ENCODE results near the gene BRSK2.

Gene BRSK2

DNA sequence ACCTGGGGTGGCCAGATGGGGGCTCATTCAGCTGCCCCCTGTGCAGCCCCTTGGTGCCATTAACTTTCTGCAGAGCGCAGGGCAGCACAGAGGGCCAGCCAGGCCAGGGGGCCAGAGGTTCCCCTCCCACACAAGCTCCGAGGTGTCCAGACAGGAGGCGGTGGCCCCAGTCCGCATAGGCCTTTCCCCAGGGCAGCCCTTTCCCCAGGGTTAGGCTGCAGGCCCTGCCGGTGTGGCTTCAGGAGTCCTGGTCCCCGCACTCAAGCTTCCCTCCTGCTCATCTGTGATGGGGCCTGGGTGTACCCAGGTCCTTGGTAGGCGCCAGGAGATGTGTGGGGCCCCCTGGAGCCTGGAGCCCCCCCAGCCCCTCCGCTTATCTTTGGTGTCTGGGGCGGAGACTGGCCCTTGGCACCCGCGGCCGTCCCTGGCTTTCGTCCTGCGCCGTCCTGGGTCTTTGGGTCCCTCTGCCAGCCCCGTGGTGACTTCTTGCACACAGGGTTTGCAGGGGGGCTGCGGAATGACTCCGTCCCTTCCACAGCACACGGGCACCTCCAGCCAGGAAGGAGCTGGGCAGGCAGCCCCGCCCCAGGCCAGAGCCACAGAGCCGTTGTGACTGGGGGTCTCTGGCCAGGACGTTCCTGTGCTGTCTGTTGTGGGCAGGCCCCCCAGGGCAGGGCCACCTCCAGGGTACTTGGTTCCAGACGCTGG, 8.9 kb downstream of the BRSK2 start:
- H3K4me3 ChIP-seq (ENCODE audit: low read length): no peak overlapping the region
- no peak overlapping the region for H3K4ac ChIP-seq (ENCODE audit: low read depth, low read length)
- H2BK5ac ChIP-seq (ENCODE audit: low read length): no peak overlapping the region
- no peak overlapping the region for H2AK5ac ChIP-seq (ENCODE audit: low read length)
- H3K23ac ChIP-seq (ENCODE audit: low read length): no peak overlapping the region
- no peak for DNase-seq
- no peaks in the 10 kb centered on the region for H3K79me2 ChIP-seq (ENCODE audit: control insufficient read depth, insufficient read depth, low read length)
- no peak overlapping the region for H3K18ac ChIP-seq (ENCODE audit: low read length)
- WGBS (ENCODE audit: extremely low coverage, insufficient coverage, low lambda C conversion rate): no CpG with 5 or more reads among the region's 23 CpGs
- H3K9ac ChIP-seq (ENCODE audit: low read length): no peak overlapping the region
- no peak overlapping the region for H3K56ac ChIP-seq (ENCODE audit: low read length)
- no peak overlapping the region for H3K4me2 ChIP-seq (ENCODE audit: low read length)
- H3K27ac ChIP-seq (ENCODE audit: low read depth, low read length): no peak overlapping the region
- H2BK120ac ChIP-seq (ENCODE audit: low read depth, low read length): no peak overlapping the region
- H2BK15ac ChIP-seq (replicated peaks; ENCODE audit: low read depth): no peak overlapping the region
- H3K36me3 ChIP-seq (ENCODE audit: control insufficient read depth, insufficient read depth, low read length): no peaks in the 10 kb centered on the region
- H3K4me1 ChIP-seq (ENCODE audit: control insufficient read depth, low read depth, low read length): no peaks in the 10 kb centered on the region
- no peak overlapping the region for H4K8ac ChIP-seq (ENCODE audit: low read depth, low read length)
- H3K27me3 ChIP-seq (ENCODE audit: insufficient read depth, low read length, poor library complexity): no peaks in the 10 kb centered on the region
- H3K79me1 ChIP-seq (ENCODE audit: low read length): no peaks in the 10 kb centered on the region
- no peak overlapping the region for H4K5ac ChIP-seq (ENCODE audit: low read length)

DNA sequence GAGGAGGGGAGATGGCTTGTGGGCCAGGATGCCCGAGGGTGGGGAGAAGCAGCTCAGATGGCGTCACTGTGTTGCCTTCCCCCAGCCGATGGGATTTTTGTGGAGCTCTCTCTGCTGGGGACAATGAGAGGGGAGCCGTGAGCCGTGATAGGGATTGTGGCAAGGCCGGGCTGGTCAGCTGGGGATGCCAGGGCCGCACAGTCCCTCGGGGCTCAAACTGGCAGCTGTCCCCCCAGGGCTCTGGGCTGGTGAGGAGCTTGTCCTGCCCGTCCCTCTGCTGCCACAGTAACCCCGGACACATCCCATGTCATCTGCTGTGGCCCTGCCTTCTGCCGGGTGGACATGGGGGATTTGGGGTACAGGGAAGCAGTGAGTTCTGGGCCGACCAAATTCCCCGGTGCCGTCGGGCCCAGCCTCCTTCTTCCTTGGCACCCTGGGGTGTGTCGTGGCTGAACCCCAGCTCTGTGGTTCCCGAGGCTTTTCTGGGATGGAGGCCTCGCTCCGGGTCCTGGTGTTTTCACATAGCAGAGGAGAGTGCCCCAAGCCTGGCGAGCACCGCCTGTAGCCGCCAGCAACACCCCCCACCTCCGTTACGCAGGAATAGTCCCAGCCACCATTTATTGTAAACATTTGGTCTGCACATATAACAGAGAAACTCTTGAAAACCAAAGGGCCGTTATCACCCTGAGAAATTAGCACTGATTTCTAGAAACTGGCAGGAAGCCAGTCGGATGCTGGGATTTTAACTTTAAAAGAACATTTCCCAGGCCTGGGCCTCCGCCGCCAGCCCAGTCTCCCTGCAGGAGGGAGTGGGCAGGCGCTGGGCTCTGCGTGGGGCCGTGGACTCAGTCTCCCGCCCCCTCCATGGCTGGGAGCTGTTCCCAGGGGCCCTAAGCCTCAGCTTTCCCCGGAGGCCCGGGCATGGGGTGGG, 9.9 kb downstream of the BRSK2 start:
- Histone ChIP-seq H3K4me1 (ENCODE audit: control insufficient read depth, low read depth, low read length) (no peaks in the 10 kb centered on the region), H2BK120ac (ENCODE audit: low read depth, low read length) (no peak overlapping the region), H3K4me2 (ENCODE audit: low read length) (no peak overlapping the region), H3K27me3 (ENCODE audit: insufficient read depth, low read length, poor library complexity) (no peaks in the 10 kb centered on the region), H4K8ac (ENCODE audit: low read depth, low read length) (no peak overlapping the region), H3K18ac (ENCODE audit: low read length) (no peak overlapping the region), H2AK5ac (ENCODE audit: low read length) (no peak overlapping the region), H3K4ac (ENCODE audit: low read depth, low read length) (no peak overlapping the region), H3K27ac (ENCODE audit: low read depth, low read length) (no peak overlapping the region), H2BK5ac (ENCODE audit: low read length) (no peak overlapping the region), H3K4me3 (ENCODE audit: low read length) (no peak overlapping the region), H3K79me2 (ENCODE audit: control insufficient read depth, insufficient read depth, low read length) (no peaks in the 10 kb centered on the region), H3K79me1 (ENCODE audit: low read length) (no peaks in the 10 kb centered on the region), H3K56ac (ENCODE audit: low read length) (no peak overlapping the region), H4K5ac (ENCODE audit: low read length) (no peak overlapping the region), H2BK15ac (replicated peaks; ENCODE audit: low read depth) (no peak overlapping the region), H3K9ac (ENCODE audit: low read length) (no peak overlapping the region), H3K36me3 (ENCODE audit: control insufficient read depth, insufficient read depth, low read length) (no peaks in the 10 kb centered on the region), H3K23ac (ENCODE audit: low read length) (no peak overlapping the region)
- DNase-seq: no peak
- no CpG with 5 or more reads among the region's 34 CpGs for WGBS (ENCODE audit: extremely low coverage, insufficient coverage, low lambda C conversion rate)

DNA sequence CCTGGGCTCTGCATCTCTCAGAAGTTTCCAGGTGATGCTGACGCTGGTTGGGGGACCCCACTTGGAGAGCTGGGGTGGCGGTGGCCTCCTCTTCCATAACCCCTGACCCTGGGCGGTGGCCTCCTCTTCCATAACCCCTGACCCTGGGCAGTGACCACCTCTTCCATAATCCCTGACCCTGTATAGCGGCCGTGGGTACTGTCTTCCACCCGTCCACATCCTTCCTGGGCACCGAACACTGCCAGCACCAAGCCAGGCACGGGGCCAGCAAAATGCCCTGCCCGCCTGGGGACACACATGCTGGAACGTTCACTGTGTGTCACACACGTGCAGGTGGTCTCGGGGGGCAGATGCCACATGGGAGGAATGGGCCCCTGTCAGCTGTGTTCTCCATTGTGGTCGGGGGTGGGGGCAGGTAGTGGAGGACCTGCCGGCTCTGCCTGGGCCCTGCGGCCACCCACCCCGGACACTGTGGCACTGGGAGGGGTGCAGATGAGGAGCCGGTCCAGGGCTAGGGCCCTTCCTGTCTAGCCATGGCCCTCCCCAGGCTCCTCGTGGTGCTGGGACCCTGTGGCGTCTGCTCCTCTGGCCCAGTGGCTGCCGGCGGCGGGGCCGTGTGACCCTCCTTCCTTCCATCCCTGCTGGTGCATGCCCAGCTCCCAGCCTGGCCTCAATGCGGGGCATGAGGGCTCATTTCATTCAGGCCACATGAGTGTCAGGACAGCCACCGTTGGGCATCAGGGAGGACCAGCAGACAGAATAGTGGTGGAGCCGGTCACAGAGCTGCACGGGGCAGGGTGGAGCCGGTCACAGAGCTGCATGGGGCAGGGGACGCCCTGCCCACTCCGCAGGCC, 10.8 kb downstream of the BRSK2 start:
- DNase-seq: no peak
- Histone ChIP-seq H2BK15ac (replicated peaks; ENCODE audit: low read depth) (no peak overlapping the region), H2BK120ac (ENCODE audit: low read depth, low read length) (no peak overlapping the region), H3K79me2 (ENCODE audit: control insufficient read depth, insufficient read depth, low read length) (no peaks in the 10 kb centered on the region), H3K27me3 (ENCODE audit: insufficient read depth, low read length, poor library complexity) (no peaks in the 10 kb centered on the region), H3K4me2 (ENCODE audit: low read length) (no peak overlapping the region), H3K79me1 (ENCODE audit: low read length) (no peaks in the 10 kb centered on the region), H3K4me1 (ENCODE audit: control insufficient read depth, low read depth, low read length) (no peaks in the 10 kb centered on the region), H2AK5ac (ENCODE audit: low read length) (no peak overlapping the region), H3K9ac (ENCODE audit: low read length) (no peak overlapping the region), H4K5ac (ENCODE audit: low read length) (no peak overlapping the region), H3K18ac (ENCODE audit: low read length) (no peak overlapping the region), H3K27ac (ENCODE audit: low read depth, low read length) (no peak overlapping the region), H3K23ac (ENCODE audit: low read length) (no peak overlapping the region), H3K4me3 (ENCODE audit: low read length) (no peak overlapping the region), H4K8ac (ENCODE audit: low read depth, low read length) (no peak overlapping the region), H3K56ac (ENCODE audit: low read length) (no peak overlapping the region), H2BK5ac (ENCODE audit: low read length) (no peak overlapping the region), H3K4ac (ENCODE audit: low read depth, low read length) (no peak overlapping the region), H3K36me3 (ENCODE audit: control insufficient read depth, insufficient read depth, low read length) (no peaks in the 10 kb centered on the region)
- WGBS (ENCODE audit: extremely low coverage, insufficient coverage, low lambda C conversion rate): no CpG with 5 or more reads among the region's 30 CpGs

DNA sequence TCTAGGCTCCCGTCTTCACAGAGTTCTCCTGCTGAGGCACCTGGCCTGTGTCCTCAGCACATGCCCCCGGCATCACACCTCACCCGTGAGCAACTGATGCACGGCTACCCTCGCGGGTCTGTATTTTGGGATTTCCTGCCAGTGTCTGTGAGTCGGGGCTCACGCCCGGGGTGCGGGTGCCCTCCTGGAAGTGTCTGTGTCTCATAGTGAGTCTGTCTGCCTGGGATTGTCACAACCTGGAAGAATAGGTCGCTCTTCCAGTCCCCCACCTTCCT, 11.4 kb downstream of the BRSK2 start:
- Histone ChIP-seq H3K27ac (ENCODE audit: low read depth, low read length) (no peak overlapping the region), H3K79me1 (ENCODE audit: low read length) (no peaks in the 10 kb centered on the region), H2BK5ac (ENCODE audit: low read length) (no peak overlapping the region), H3K4me3 (ENCODE audit: low read length) (no peak overlapping the region), H3K4me2 (ENCODE audit: low read length) (no peak overlapping the region), H2AK5ac (ENCODE audit: low read length) (no peak overlapping the region), H2BK15ac (replicated peaks; ENCODE audit: low read depth) (no peak overlapping the region), H3K36me3 (ENCODE audit: control insufficient read depth, insufficient read depth, low read length) (no peaks in the 10 kb centered on the region), H3K23ac (ENCODE audit: low read length) (no peak overlapping the region), H3K27me3 (ENCODE audit: insufficient read depth, low read length, poor library complexity) (no peaks in the 10 kb centered on the region), H3K56ac (ENCODE audit: low read length) (no peak overlapping the region), H3K79me2 (ENCODE audit: control insufficient read depth, insufficient read depth, low read length) (no peaks in the 10 kb centered on the region), H3K4me1 (ENCODE audit: control insufficient read depth, low read depth, low read length) (no peaks in the 10 kb centered on the region), H3K9ac (ENCODE audit: low read length) (no peak overlapping the region), H3K4ac (ENCODE audit: low read depth, low read length) (no peak overlapping the region), H3K18ac (ENCODE audit: low read length) (no peak overlapping the region), H2BK120ac (ENCODE audit: low read depth, low read length) (no peak overlapping the region), H4K8ac (ENCODE audit: low read depth, low read length) (no peak overlapping the region), H4K5ac (ENCODE audit: low read length) (no peak overlapping the region)
- DNase-seq: no peak
- WGBS (ENCODE audit: extremely low coverage, insufficient coverage, low lambda C conversion rate): no CpG with 5 or more reads among the region's 11 CpGs

DNA sequence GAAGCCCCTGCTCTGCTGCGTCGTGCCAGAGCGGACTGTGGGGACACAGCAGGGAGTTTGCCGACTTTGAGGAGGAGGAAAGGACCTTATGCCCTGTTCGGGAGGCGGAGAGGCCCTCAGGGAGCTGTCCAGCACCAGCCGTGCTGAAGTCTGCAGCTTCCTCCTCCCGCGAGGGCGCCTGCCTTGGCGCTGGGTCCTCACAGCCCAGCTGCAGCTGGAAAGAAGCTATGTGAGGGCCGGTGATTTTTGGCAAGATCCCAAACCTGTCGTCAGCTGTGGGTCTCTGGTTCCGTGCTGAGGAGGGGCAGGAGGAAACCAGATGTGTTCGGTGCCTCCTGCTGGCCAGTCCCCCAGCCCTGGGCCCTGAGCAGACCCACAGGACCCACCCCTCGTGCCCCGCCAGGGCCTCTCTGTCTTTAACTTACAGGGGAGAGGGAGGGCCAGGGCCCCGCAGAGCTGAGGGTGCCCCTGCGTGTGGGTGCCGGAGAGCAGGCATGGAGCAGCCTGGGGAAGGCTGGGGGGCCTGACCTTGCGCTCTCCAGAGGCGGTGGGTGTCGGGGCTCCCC, 12.0 kb downstream of the BRSK2 start:
- Histone ChIP-seq H3K79me2 (ENCODE audit: control insufficient read depth, insufficient read depth, low read length) (no peaks in the 10 kb centered on the region), H3K36me3 (ENCODE audit: control insufficient read depth, insufficient read depth, low read length) (no peaks in the 10 kb centered on the region), H3K27me3 (ENCODE audit: insufficient read depth, low read length, poor library complexity) (no peaks in the 10 kb centered on the region), H3K4me3 (ENCODE audit: low read length) (no peak overlapping the region), H2AK5ac (ENCODE audit: low read length) (no peak overlapping the region), H3K56ac (ENCODE audit: low read length) (no peak overlapping the region), H3K18ac (ENCODE audit: low read length) (no peak overlapping the region), H3K4ac (ENCODE audit: low read depth, low read length) (no peak overlapping the region), H4K5ac (ENCODE audit: low read length) (no peak overlapping the region), H2BK5ac (ENCODE audit: low read length) (no peak overlapping the region), H4K8ac (ENCODE audit: low read depth, low read length) (no peak overlapping the region), H2BK15ac (replicated peaks; ENCODE audit: low read depth) (no peak overlapping the region), H3K23ac (ENCODE audit: low read length) (no peak overlapping the region), H3K27ac (ENCODE audit: low read depth, low read length) (no peak overlapping the region), H2BK120ac (ENCODE audit: low read depth, low read length) (no peak overlapping the region), H3K9ac (ENCODE audit: low read length) (no peak overlapping the region), H3K79me1 (ENCODE audit: low read length) (no peaks in the 10 kb centered on the region), H3K4me1 (ENCODE audit: control insufficient read depth, low read depth, low read length) (no peaks in the 10 kb centered on the region), H3K4me2 (ENCODE audit: low read length) (no peak overlapping the region)
- WGBS (ENCODE audit: extremely low coverage, insufficient coverage, low lambda C conversion rate): no CpG with 5 or more reads among the region's 23 CpGs
- peak; percentile 77 for DNase-seq

Measured in mesendoderm (in vitro differentiated cells).